WTC11 (cell line): ENCODE results near the gene RIOK2. TPM values are rescaled to one million over a fixed set of nuclear protein-coding genes. Genes with fewer than 3 reads are reported as not detected.

Experiments used
- ATAC-seq: fragments of 200-7000 bp; cut with Tn5 transposase; 2 replicates; pipeline ENCODE4 v1.10.0; 2021; ENCODE audit warnings: mild to moderate bottlenecking, moderate library complexity
- CTCF ChIA-PET: fragments of 300-600 bp; sonication (Branson Sonifier 250); formaldehyde crosslinking; loops from one replicate; lab custom pipeline; 2021; ENCODE audit warnings: antibody characterized with exemption; lab: Charles Lee
- POLR2A ChIA-PET: fragments of 350-600 bp; sonication (Branson Sonifier 250); formaldehyde crosslinking; loops from one replicate; lab custom pipeline; 2021; ENCODE audit warnings: antibody characterized with exemption; lab: Charles Lee
- DNase-seq: peaks from one replicate; pipeline ENCODE4 v3.0.0; 2021; ENCODE audit warnings: low spot score
- H3K27ac Mint-ChIP-seq: 2 replicates; pipeline ENCODE4 v1.8.0; 2021; ENCODE audit warnings: mixed read lengths
- H3K27me3 Mint-ChIP-seq: 2 replicates; pipeline ENCODE4 v1.8.0; 2021; ENCODE audit warnings: low read depth, mild to moderate bottlenecking, moderate library complexity, mixed read lengths
- H3K36me3 Mint-ChIP-seq: 2 replicates; pipeline ENCODE4 v1.8.0; 2021; ENCODE audit warnings: mixed read lengths
- H3K4me1 Mint-ChIP-seq: 2 replicates; pipeline ENCODE4 v1.8.0; 2022; ENCODE audit warnings: mixed read lengths
- H3K4me3 Mint-ChIP-seq: 2 replicates; pipeline ENCODE4 v1.8.0; 2021; ENCODE audit warnings: mild to moderate bottlenecking, moderate library complexity, mixed read lengths
- H3K9me3 Mint-ChIP-seq: 2 replicates; pipeline ENCODE4 v1.8.0; 2021; ENCODE audit warnings: mixed read lengths
- ETV6 ChIP-seq: sonication (generic); formaldehyde crosslinking; IDR thresholded peaks from 2 replicates; pipeline ENCODE4 v1.8.1; 2022; ENCODE audit warnings: mild to moderate bottlenecking, missing genetic modification reagents
- ZNF121 ChIP-seq: sonication (generic); formaldehyde crosslinking; IDR thresholded peaks from 2 replicates; pipeline ENCODE4 v1.8.0; 2023; ENCODE audit warnings: missing genetic modification reagents
- total RNA-seq: library from RNA; stranded (reverse); gene quantifications from 3 replicates; pipeline ENCODE4 v1.2.3, GENCODE V29; 2021
- TF ChIP-seq, protein P1 (sequence below): sonication (generic); formaldehyde crosslinking; IDR thresholded peaks from 2 replicates; pipeline ENCODE4 v1.8.1; 2022; ENCODE audit warnings: mild to moderate bottlenecking, missing genetic modification reagents, moderate library complexity, borderline replicate concordance
- TF ChIP-seq, protein P2 (sequence below): sonication (generic); formaldehyde crosslinking; IDR thresholded peaks from 2 replicates; pipeline ENCODE4 v1.8.0; 2022; ENCODE audit warnings: mild to moderate bottlenecking, missing genetic modification reagents
- TF ChIP-seq, protein P3 (sequence below): sonication (generic); formaldehyde crosslinking; IDR thresholded peaks from 2 replicates; pipeline ENCODE4 v1.8.1; 2023; ENCODE audit warnings: mild to moderate bottlenecking, missing genetic modification reagents, moderate library complexity
- TF ChIP-seq, protein P4 (sequence below): sonication (generic); formaldehyde crosslinking; IDR thresholded peaks from 2 replicates; pipeline ENCODE4 v1.8.1; 2023; ENCODE audit warnings: mild to moderate bottlenecking, missing genetic modification reagents, borderline replicate concordance
- TF ChIP-seq, protein P5 (sequence below): sonication (generic); formaldehyde crosslinking; IDR thresholded peaks from 2 replicates; pipeline ENCODE4 v1.8.1; 2023; ENCODE audit warnings: mild to moderate bottlenecking, moderate library complexity, missing genetic modification reagents
- TF ChIP-seq, protein P6 (sequence below): fragments of 200-600 bp; IDR thresholded peaks from 2 replicates; pipeline ENCODE4 v1.8.0; 2022; ENCODE audit warnings: antibody characterized with exemption

RIOK2 gene
- total RNA-seq, 1 experiment from 2014 or later = 35.2 TPM

DNA sequence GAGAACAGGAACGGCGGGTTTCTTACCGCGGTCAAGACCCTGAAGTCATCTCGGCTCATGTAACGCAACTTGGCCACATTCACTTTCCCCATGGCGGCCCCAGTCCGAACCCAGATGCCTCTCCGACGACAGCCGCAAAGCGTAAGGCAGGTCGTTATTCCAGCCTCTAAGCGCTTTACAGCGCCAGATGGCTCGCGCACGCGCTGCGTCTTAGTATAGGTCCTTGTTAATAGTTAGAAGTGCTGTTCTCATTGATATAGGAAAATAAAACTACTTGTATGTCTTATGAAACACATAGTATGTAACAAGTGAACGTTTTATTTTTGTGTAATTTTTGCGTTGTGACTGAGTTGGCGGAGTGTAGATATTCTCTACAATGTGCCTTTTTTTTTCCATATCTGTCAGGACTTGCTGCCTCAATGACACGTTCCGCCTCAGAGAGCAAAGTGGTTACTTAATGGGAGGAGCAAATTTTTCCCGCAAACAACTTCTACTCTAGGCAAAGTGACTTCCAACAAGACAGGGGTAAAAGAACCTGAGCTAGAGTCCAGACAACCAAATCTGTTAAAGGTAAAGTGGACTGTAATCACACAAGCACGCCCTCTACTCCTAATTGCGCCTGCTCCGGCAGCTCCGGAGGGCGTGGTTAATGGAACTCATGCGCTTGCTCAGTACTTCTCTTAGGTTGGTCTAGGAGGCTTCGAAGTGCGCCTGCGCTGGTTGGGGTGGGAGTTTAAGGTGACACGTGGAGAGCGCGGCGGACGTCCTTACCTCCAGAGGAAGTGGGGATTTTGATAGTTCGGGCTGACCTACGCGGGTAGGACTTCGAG, at the start of gene RIOK2 (continued):
- TF ChIP-seq, protein P1, sequence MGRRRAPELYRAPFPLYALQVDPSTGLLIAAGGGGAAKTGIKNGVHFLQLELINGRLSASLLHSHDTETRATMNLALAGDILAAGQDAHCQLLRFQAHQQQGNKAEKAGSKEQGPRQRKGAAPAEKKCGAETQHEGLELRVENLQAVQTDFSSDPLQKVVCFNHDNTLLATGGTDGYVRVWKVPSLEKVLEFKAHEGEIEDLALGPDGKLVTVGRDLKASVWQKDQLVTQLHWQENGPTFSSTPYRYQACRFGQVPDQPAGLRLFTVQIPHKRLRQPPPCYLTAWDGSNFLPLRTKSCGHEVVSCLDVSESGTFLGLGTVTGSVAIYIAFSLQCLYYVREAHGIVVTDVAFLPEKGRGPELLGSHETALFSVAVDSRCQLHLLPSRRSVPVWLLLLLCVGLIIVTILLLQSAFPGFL (CRISPR knock-in tag) = no peak; the same call in 1 of the 2 replicates
- TF ChIP-seq ETV6 (CRISPR knock-in tag) = peak; percentile 96
- TF ChIP-seq, protein P2, sequence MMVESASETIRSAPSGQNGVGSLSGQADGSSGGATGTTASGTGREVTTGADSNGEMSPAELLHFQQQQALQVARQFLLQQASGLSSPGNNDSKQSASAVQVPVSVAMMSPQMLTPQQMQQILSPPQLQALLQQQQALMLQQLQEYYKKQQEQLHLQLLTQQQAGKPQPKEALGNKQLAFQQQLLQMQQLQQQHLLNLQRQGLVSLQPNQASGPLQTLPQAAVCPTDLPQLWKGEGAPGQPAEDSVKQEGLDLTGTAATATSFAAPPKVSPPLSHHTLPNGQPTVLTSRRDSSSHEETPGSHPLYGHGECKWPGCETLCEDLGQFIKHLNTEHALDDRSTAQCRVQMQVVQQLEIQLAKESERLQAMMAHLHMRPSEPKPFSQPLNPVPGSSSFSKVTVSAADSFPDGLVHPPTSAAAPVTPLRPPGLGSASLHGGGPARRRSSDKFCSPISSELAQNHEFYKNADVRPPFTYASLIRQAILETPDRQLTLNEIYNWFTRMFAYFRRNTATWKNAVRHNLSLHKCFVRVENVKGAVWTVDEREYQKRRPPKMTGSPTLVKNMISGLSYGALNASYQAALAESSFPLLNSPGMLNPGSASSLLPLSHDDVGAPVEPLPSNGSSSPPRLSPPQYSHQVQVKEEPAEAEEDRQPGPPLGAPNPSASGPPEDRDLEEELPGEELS = peak; percentile 66; the same call in 1 of the 2 replicates

DNA sequence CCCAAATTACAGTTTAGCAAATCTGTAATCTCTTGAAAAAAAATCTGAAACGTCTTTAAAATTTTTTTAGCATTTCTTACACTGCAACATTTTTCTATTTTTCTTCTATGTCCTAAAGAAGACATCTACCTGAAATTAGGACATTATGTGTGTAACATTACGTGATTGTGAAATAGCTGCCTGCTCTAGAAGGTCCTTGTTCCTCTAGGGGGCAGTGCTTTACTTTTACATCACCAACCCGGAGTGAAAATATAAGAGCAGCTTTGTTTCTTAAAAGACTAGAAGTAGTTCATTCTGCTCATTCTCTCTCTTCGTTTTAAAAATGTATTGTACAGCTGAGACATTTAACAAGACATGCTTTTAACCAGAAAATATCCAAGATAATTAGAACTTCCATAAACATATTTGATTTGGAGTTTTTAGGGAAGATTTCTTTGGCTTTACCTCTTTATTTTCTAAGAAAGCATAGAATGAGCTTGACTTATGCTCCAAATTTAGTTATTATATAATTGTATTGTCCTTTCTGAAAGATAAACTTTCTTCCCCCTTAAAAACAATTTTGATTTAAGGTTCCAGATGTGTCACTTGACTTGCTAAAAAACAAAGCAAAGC, 48.1 kb upstream of the RIOK2 start:
- ChIA-PET POLR2A (interaction anchor here (0.7 kb wide), 1 partner anchor 190 kb away, joined by 4 read pairs; no protein-coding TSS in a partner anchor), CTCF (interaction anchor here (0.7 to 1.9 kb wide), 17 partner anchors 11 to 1279 kb away, joined by 3 to 21 read pairs (median 4); partner anchors contain the start of gene RIOK2)
- Mint-ChIP-seq H3K4me3 (no peak overlapping the region), H3K27me3 (no peaks in the 10 kb centered on the region), H3K27ac (no peak overlapping the region), H3K4me1 (no peaks in the 10 kb centered on the region), H3K9me3 (peaks cover 14% of the 10 kb centered on the region), H3K36me3 (peaks cover 13% of the 10 kb centered on the region)
- TF ChIP-seq, protein P3, sequence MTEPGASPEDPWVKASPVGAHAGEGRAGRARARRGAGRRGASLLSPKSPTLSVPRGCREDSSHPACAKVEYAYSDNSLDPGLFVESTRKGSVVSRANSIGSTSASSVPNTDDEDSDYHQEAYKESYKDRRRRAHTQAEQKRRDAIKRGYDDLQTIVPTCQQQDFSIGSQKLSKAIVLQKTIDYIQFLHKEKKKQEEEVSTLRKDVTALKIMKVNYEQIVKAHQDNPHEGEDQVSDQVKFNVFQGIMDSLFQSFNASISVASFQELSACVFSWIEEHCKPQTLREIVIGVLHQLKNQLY (CRISPR knock-in tag) = no peak
- TF ChIP-seq, protein P4, sequence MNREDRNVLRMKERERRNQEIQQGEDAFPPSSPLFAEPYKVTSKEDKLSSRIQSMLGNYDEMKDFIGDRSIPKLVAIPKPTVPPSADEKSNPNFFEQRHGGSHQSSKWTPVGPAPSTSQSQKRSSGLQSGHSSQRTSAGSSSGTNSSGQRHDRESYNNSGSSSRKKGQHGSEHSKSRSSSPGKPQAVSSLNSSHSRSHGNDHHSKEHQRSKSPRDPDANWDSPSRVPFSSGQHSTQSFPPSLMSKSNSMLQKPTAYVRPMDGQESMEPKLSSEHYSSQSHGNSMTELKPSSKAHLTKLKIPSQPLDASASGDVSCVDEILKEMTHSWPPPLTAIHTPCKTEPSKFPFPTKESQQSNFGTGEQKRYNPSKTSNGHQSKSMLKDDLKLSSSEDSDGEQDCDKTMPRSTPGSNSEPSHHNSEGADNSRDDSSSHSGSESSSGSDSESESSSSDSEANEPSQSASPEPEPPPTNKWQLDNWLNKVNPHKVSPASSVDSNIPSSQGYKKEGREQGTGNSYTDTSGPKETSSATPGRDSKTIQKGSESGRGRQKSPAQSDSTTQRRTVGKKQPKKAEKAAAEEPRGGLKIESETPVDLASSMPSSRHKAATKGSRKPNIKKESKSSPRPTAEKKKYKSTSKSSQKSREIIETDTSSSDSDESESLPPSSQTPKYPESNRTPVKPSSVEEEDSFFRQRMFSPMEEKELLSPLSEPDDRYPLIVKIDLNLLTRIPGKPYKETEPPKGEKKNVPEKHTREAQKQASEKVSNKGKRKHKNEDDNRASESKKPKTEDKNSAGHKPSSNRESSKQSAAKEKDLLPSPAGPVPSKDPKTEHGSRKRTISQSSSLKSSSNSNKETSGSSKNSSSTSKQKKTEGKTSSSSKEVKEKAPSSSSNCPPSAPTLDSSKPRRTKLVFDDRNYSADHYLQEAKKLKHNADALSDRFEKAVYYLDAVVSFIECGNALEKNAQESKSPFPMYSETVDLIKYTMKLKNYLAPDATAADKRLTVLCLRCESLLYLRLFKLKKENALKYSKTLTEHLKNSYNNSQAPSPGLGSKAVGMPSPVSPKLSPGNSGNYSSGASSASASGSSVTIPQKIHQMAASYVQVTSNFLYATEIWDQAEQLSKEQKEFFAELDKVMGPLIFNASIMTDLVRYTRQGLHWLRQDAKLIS (CRISPR knock-in tag) = no peak
- TF ChIP-seq, protein P5, sequence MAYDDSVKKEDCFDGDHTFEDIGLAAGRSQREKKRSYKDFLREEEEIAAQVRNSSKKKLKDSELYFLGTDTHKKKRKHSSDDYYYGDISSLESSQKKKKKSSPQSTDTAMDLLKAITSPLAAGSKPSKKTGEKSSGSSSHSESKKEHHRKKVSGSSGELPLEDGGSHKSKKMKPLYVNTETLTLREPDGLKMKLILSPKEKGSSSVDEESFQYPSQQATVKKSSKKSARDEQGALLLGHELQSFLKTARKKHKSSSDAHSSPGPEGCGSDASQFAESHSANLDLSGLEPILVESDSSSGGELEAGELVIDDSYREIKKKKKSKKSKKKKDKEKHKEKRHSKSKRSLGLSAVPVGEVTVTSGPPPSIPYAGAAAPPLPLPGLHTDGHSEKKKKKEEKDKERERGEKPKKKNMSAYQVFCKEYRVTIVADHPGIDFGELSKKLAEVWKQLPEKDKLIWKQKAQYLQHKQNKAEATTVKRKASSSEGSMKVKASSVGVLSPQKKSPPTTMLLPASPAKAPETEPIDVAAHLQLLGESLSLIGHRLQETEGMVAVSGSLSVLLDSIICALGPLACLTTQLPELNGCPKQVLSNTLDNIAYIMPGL (CRISPR knock-in tag) = no peak
- no peak for TF ChIP-seq ZNF121 (CRISPR knock-in tag)
- TF ChIP-seq, protein P6, sequence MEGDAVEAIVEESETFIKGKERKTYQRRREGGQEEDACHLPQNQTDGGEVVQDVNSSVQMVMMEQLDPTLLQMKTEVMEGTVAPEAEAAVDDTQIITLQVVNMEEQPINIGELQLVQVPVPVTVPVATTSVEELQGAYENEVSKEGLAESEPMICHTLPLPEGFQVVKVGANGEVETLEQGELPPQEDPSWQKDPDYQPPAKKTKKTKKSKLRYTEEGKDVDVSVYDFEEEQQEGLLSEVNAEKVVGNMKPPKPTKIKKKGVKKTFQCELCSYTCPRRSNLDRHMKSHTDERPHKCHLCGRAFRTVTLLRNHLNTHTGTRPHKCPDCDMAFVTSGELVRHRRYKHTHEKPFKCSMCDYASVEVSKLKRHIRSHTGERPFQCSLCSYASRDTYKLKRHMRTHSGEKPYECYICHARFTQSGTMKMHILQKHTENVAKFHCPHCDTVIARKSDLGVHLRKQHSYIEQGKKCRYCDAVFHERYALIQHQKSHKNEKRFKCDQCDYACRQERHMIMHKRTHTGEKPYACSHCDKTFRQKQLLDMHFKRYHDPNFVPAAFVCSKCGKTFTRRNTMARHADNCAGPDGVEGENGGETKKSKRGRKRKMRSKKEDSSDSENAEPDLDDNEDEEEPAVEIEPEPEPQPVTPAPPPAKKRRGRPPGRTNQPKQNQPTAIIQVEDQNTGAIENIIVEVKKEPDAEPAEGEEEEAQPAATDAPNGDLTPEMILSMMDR = peak; percentile 37; the same call in 1 of the 2 replicates
- ATAC-seq = peak; percentile 73
- DNase-seq = peak; percentile 14
